GM19324 (cell line): ENCODE measurements around the gene ALK.

Experiments used
- ATAC-seq: cut with Tn5 transposase; IDR thresholded peaks from one replicate; pipeline ENCODE4 v1.9.1; 2021; ENCODE audit warnings: mild to moderate bottlenecking, moderate library complexity; ENCODE audit not compliant: unreplicated experiment, low FRiP score

Gene ALK

GRCh38 chr2:29589440-29590103, 331.8 kb downstream of the ALK start:
- no peak for ATAC-seq

GRCh38 chr2:29587402-29588190, 333.8 kb downstream of the ALK start:
- ATAC-seq: no peak

- no peak for ATAC-seq
These were observed 334.5 kb downstream of the ALK start for GRCh38 chr2:29586919-29587318.

- ATAC-seq: no peak
These were observed 337.7 kb downstream of the ALK start for GRCh38 chr2:29583548-29584156.

- no peak for ATAC-seq
These were observed 338.3 kb downstream of the ALK start for GRCh38 chr2:29583104-29583503.

GRCh38 chr2:29582062-29582461, 339.3 kb downstream of the ALK start:
- ATAC-seq: no peak

GRCh38 chr2:29580223-29580622, 341.2 kb downstream of the ALK start:
- ATAC-seq: no peak

GRCh38 chr2:29579495-29580169, 341.8 kb downstream of the ALK start:
- ATAC-seq: no peak

GRCh38 chr2:29578084-29578598, 343.2 kb downstream of the ALK start:
- no peak for ATAC-seq

GRCh38 chr2:29576231-29576630, 345.2 kb downstream of the ALK start:
- no peak for ATAC-seq

GRCh38 chr2:29575370-29575890, 346.0 kb downstream of the ALK start:
- no peak for ATAC-seq

- ATAC-seq: no peak
These were observed 347.8 kb downstream of the ALK start for GRCh38 chr2:29573612-29574011.

GRCh38 chr2:29573147-29573546, 348.2 kb downstream of the ALK start:
- ATAC-seq: no peak

- no peak for ATAC-seq
These were observed 350.8 kb downstream of the ALK start for GRCh38 chr2:29570539-29570938.

GRCh38 chr2:29567906-29568520, 353.4 kb downstream of the ALK start:
- no peak for ATAC-seq

- ATAC-seq: no peak
These were observed 357.7 kb downstream of the ALK start for GRCh38 chr2:29563697-29564096.

GRCh38 chr2:29562896-29563295, 358.5 kb downstream of the ALK start:
- no peak for ATAC-seq

- no peak for ATAC-seq
These were observed 359.1 kb downstream of the ALK start for GRCh38 chr2:29562319-29562718.

GRCh38 chr2:29561628-29562027, 359.8 kb downstream of the ALK start:
- ATAC-seq: no peak

GRCh38 chr2:29561181-29561580, 360.2 kb downstream of the ALK start:
- ATAC-seq: no peak
